Activated T-helper 2 cell treated with anti-CD3 and anti-CD28 coated beads, Interferon-gamma antibody, Interleukin-2, Interleukin-4, amounts not matched to agents 10 μg/mL and 5 μg/mL and 100 μg/mL, durations not matched to agents 14 hours and 24 hours and 36 hours (primary cell): ENCODE data around the gene EIF2S3B. TPM values are rescaled to one million over a fixed set of nuclear protein-coding genes. Genes with fewer than 3 reads are reported as not detected.

Experiments
- total RNA-seq: library from RNA; stranded (reverse); gene quantifications from 2 replicates; pipeline ENCODE4 v1.2.3, GENCODE V29; 2022

Gene EIF2S3B
- total RNA-seq, 1 donor from 2014 or later: 0.52 TPM

Other genes with a start within 250 kb of the EIF2S3B start
- gene KLRD1, start 198.0 kb upstream of the EIF2S3B start, total RNA-seq: 3.3 and 3.5 TPM in 2 replicates
- gene KLRK1, start 115.8 kb upstream of the EIF2S3B start, total RNA-seq: 0.69 and 0.75 TPM in 2 replicates
- gene KLRC4, start 96.1 kb upstream of the EIF2S3B start, total RNA-seq: not detected in 2 replicates
- not detected in 2 replicates for gene KLRC3, start 85.3 kb upstream of the EIF2S3B start, total RNA-seq
- 0.25 and 0.39 TPM in 2 replicates for gene KLRC2, start 69.9 kb upstream of the EIF2S3B start, total RNA-seq
- 0.21 and 0.37 TPM in 2 replicates for gene KLRC1, start 52.5 kb upstream of the EIF2S3B start, total RNA-seq
- 69.4 and 70.2 TPM in 2 replicates for gene MAGOHB, start 107.7 kb downstream of the EIF2S3B start, total RNA-seq
- not detected in 2 replicates for gene STYK1, start 168.2 kb downstream of the EIF2S3B start, total RNA-seq
- gene YBX3, start 217.4 kb downstream of the EIF2S3B start, total RNA-seq: 146 and 150 TPM in 2 replicates